Progenitor cell of endocrine pancreas (in vitro differentiated cells): ENCODE measurements around the gene TMEM80. TPM values are rescaled to one million over a fixed set of nuclear protein-coding genes. Genes with fewer than 3 reads are reported as not detected.
A peak's percentile ranks its signal among the peaks of the same experiment; 100 is the strongest.

ENCODE experiments used
- DNase-seq: peaks from one replicate; pipeline ENCODE4 v3.0.0; 2021; ENCODE audit warnings: low spot score; ENCODE audit not compliant: unreplicated experiment
- H3K27ac Mint-ChIP-seq: 2 replicates; pipeline ENCODE4 v1.8.0; 2021; ENCODE audit warnings: mild to moderate bottlenecking, moderate library complexity, mixed read lengths
- H3K27me3 Mint-ChIP-seq: 2 replicates; pipeline ENCODE4 v1.8.0; 2021; ENCODE audit warnings: mixed read lengths
- H3K36me3 Mint-ChIP-seq: 2 replicates; pipeline ENCODE4 v1.8.0; 2022; ENCODE audit warnings: mixed read lengths; ENCODE audit not compliant: insufficient read depth
- H3K4me1 Mint-ChIP-seq: 2 replicates; pipeline ENCODE4 v1.8.0; 2021; ENCODE audit warnings: low read depth, mixed read lengths
- H3K4me3 Mint-ChIP-seq: 2 replicates; pipeline ENCODE4 v1.8.0; 2021; ENCODE audit warnings: low read depth, mild to moderate bottlenecking, moderate library complexity, mixed read lengths
- H3K9me3 Mint-ChIP-seq: 2 replicates; pipeline ENCODE4 v1.8.0; 2021; ENCODE audit warnings: low read depth, mixed read lengths
- CTCF ChIP-seq: fragments of 200-600 bp; sonication (generic); IDR thresholded peaks from one replicate; pipeline ENCODE4 v1.5.0; 2021; ENCODE audit warnings: antibody characterized with exemption, mild to moderate bottlenecking; ENCODE audit not compliant: unreplicated experiment
- total RNA-seq: library from RNA; stranded (reverse); gene quantifications from 2 replicates; pipeline ENCODE4 v1.2.1, GENCODE V29; 2021

The TMEM80 gene
- total RNA-seq, 1 donor from 2014 or later = 32.6 TPM

- Mint-ChIP-seq H3K36me3 (peaks cover 5% of the 10 kb centered on the region), H3K27me3 (no peaks in the 10 kb centered on the region), H3K4me3 (peak overlapping the region; percentile 66), H3K27ac (peak overlapping the region; percentile 91), H3K4me1 (peaks cover 13% of the 10 kb centered on the region), H3K9me3 (no peaks in the 10 kb centered on the region)
- TF ChIP-seq CTCF = no peak
- no peak for DNase-seq
Observed at GRCh38 chr11:693887-694562, 1.6 kb upstream of the TMEM80 start.

GRCh38 chr11:694563-695287 lies 891 bp upstream of the TMEM80 start, which contains the start of gene DEAF1:
TSS of gene DEAF1 (minus strand) at chr11:695222. CDS start at chr11:695047, 175 bp downstream.
- peak; percentile 99 for DNase-seq
- no peaks in the 10 kb centered on the region for H3K27me3 Mint-ChIP-seq
- H3K36me3 Mint-ChIP-seq = peaks cover 3% of the 10 kb centered on the region
- no peak for TF ChIP-seq CTCF
- H3K4me1 Mint-ChIP-seq = peaks cover 13% of the 10 kb centered on the region
- H3K9me3 Mint-ChIP-seq = no peaks in the 10 kb centered on the region
- peak within 1 kb of the TSS; percentile 97 for H3K27ac Mint-ChIP-seq
- H3K4me3 Mint-ChIP-seq = peak within 1 kb of the TSS; percentile 84

- no peaks in the 10 kb centered on the region for H3K27me3 Mint-ChIP-seq
- peak overlapping the region; percentile 97 for H3K27ac Mint-ChIP-seq
- peak overlapping the region; percentile 84 for H3K4me3 Mint-ChIP-seq
Observed at GRCh38 chr11:695288-695537, 403 bp upstream of the TMEM80 start.

GRCh38 chr11:696955-697491 lies 1.4 kb downstream of the TMEM80 start:
- Mint-ChIP-seq H3K4me3 (peak overlapping the region; percentile 84), H3K27me3 (no peaks in the 10 kb centered on the region), H3K27ac (no peak overlapping the region), H3K36me3 (peaks cover 1% of the 10 kb centered on the region), H3K4me1 (peaks cover 12% of the 10 kb centered on the region), H3K9me3 (no peaks in the 10 kb centered on the region)
- DNase-seq = no peak
- no peak for TF ChIP-seq CTCF

More at GRCh38 chr11:695288-695537, 403 bp upstream of the TMEM80 start:
- DNase-seq = no peak
- peaks cover 13% of the 10 kb centered on the region for H3K4me1 Mint-ChIP-seq
- no peaks in the 10 kb centered on the region for H3K9me3 Mint-ChIP-seq
- TF ChIP-seq CTCF = no peak
- H3K36me3 Mint-ChIP-seq = peaks cover 3% of the 10 kb centered on the region

- peaks cover 1% of the 10 kb centered on the region for H3K36me3 Mint-ChIP-seq
- DNase-seq = no peak
- H3K27me3 Mint-ChIP-seq = no peaks in the 10 kb centered on the region
- peaks cover 8% of the 10 kb centered on the region for H3K4me1 Mint-ChIP-seq
- no peak overlapping the region for H3K4me3 Mint-ChIP-seq
- no peaks in the 10 kb centered on the region for H3K9me3 Mint-ChIP-seq
- H3K27ac Mint-ChIP-seq = no peak overlapping the region
- TF ChIP-seq CTCF = no peak
Observed at GRCh38 chr11:697811-698311, 2.2 kb downstream of the TMEM80 start.
